Stimulated activated CD8-positive, alpha-beta memory T cell treated with anti-CD3 and anti-CD28 coated beads, Interleukin-4, amount 100 ng/mL, for 24 hours (primary cell): ENCODE data around the gene CDH6.

Experiments used
- DNase-seq: peaks from one replicate; pipeline ENCODE4 v3.0.0-alpha.2; 2020; ENCODE audit warnings: low read depth

The CDH6 gene

DNA sequence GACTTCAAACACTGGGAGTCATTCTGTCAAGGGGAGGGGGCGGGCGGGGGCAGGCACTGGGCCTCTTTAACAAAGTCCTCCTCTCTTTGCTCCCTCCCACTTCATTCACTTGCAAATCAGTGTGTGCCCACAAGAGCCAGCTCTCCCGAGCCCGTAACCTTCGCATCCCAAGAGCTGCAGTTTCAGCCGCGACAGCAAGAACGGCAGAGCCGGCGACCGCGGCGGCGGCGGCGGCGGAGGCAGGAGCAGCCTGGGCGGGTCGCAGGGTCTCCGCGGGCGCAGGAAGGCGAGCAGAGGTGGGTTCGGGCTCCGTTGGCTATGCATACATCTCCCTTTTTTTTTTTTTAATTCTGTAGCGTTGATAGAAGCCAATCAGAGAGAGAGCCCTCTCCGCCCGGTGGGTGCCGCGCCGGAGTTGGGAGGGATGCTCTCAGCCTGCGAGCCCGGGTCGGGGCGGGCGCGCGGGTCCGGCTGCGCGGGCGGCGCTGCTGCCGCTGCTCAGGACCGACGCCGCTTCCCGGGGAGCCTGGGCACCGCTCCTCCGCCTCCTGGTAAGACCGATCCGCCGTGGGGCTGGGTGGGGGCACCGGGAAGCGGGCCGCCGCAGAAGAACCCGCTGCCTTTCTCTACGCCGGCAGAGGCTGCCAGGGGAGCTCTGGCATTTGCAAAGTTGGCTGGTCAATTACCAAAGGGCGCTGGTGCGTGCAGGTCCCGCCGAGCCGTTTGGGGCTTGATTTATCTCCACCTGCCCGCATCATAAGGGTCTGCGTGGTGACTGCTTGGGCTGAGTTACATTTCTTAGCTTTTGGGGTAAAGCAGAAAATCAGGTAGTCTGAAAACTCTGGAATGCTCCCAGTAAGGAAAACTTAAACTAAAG is at the start of gene CDH6:
TSS of gene CDH6 (plus strand) at position 96 of the 877 bp plus-strand sequence. CDS start 73,788 bp downstream, outside the sequence.
- no peak for DNase-seq

DNA sequence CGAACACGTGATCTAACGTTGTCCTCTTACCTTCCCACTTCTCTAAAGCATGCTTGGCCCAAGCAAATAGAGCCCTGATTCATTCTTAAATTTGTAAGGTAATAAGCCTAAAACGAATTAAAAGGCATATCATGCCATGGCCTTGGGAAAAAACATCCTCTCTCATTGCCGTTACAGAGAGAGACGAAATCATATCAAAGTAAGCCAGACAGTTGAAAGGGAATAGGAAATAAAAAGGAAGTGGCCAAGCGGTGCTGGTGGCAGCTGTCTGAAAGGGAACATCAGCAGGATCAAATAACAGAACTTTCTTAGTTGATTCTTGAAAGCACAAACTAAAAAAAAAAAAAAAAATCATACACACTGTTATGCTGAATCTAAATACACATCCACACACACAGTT is 49.1 kb upstream of the CDH6 start:
- no peak for DNase-seq

DNA sequence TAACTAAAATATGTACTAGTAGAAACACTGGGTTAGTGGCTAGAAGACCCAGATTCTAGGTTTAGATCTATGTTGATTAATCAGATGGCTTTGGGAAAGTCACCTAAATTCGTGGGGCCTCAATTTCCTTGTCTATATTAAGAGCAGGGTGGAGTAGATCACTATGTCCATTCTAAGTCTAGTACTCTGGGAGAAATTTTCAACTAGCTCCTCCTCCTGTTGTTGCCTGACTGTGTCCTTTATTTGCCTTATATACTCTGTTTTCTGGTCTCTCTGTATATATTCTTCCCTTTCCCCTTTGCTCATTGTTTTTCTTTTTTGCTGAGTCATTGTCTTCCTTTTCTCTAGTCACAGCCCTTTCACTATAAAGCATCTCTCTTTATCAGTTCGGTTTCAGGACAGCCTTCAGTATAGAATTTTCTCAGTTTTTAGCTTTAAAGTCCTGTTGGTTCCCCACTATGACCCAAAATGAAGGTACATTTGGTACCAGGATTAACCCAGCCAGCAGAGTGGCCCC is 44.5 kb upstream of the CDH6 start:
- no peak for DNase-seq

DNA sequence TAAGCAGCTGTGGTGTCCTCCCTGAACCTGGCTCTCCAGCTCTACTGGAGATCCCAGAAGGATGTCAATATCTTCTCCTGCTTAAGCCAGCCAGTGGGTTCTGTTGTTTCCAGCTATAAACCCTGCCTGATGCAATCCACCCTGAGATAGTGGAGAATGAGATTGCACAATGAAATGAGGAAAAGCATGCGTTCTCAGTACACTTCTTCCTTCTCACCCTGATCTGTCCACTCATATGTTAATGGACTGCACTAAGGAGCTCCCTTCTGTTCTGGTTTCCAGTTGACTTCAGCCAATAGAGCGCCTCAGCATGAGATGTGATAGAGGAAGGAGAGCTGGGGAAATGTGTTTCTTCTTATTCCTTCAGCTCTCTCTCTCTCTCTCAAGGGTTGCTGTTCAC is 40.0 kb upstream of the CDH6 start:
- no peak for DNase-seq

DNA sequence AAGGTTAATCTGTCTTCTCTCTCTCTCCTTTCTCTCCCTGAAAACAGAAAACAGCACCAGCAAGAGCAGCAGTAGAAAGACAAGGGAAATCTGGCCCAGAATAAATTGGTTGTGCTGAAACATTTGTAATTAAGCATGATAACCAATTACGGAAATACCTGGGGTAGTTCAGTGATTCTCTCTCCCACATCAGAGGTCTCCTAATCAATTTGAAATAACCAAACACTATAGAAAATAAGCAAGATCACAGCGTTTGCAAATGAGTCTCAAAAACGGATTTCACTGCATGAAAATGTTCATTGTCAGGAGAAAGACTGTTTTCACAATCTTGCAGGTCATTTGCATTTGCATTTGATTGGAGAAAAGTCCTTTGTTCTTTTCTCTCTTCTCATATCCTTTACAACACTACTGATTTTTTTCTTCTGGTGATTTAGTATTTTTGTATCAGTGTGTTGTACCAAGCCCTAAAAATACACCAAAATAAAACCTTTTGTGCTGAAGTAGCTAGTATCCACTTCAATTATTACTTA is 36.8 kb upstream of the CDH6 start:
- no peak for DNase-seq

DNA sequence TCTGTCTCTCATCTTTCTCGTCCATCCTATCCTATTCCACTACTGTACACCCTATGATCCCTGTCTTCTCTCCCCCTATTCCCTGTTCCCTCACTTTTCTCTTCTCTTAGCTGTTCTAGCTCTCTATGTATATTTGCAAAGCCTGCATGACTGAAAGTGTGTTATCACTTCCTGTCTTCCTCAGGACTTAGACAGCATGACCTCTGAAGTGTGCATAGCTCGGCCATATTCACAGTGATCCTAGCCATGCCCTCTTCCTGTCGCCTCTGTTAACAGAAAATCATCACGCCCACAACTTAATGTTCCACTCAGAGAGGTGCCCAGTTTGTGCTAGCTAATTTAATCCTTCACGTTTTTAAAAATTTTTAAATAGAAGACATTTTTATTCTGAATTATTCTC is 35.8 kb upstream of the CDH6 start:
- no peak for DNase-seq

DNA sequence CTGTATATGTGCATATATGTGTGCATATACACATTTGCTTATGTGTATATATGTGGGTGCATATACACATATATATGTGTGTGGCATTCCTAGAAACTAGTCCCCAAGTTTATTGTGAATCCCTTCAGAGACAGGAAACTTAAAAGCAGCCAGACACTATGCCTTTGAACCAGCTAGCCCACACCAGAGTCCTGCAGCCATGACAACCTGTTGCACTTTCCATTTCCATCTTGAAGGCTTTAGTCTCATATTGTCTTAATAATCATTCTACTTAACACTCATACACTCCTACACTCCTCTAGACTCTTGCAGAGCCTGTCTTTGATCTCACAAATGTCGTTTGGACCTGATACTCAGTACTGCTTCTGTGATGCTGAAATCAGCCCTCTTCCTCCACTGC is 34.8 kb upstream of the CDH6 start:
- DNase-seq = no peak

DNA sequence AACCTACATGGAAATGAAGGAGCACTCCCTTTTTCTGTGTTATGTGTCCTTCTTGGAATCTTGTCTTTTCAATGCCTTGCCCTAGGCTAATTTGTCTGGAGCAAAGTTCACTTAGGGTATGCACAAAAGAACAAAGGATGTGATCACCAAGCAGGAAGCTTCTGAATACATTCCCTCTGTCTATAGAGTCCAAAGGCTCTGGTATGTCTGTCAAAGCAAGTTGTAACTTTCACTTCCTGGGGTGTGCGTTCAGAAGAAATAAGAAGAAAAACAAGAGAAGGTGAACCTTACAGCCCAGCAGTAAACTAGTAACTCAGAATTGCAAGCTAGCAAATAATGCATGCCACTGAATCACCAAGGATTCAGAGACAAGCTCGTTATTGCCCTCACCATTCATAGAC is 31.7 kb upstream of the CDH6 start:
- no peak for DNase-seq

DNA sequence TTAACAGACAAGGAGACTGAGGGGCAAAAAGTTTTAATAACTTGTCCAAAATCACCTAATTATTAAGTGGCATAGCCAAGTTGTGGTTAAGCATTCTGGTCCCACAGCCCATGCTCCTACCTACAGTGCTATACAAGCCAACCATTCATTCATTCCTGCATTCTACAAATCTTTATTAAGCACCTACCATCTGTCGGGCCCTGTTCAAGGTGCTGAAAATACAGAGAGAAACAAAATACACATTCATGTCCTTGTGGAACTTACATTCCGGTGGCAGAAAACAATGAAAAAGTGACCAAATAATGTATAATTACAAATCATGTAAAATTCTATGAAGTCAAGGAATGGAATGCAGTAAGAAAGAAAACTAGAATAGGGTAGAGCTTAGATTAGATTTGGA is 27.8 kb upstream of the CDH6 start:
- no peak for DNase-seq

DNA sequence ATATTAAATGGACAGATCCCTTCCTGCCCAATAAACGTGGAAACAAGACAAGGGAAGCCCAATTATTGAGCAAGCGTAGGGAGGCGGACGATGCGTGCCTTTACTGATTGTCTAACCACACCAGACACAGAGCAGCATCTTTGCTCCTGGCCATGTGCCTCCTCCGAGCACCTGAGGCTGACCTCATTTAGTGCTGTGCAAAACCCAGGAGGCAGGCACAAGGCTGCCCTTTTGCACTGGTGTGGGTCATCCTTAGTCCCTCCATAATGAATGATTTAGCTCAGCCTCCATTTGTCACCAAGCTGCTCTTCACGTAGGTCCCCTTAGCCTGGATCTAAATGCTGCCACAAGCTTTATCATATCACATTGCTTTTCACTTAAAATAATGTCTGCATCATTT is 24.1 kb upstream of the CDH6 start:
- no peak for DNase-seq

DNA sequence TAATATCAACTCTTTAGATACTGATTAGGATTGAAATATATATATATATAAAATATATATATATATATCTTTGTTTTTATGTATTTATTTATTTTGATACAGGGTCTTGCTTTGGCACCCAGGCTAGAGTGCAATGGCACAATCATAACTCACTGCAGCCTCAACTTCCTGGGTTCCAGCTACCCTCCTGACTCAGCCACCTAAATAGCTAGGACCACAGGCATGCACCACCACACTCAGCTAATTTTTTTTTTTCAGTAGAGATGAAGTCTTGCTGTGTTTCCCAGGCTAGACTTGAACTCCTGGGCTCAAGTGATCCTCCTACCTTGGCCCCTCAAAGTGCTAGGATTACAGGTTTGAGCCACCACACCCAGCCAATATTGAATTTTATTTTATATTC is 20.6 kb upstream of the CDH6 start:
- no peak for DNase-seq

DNA sequence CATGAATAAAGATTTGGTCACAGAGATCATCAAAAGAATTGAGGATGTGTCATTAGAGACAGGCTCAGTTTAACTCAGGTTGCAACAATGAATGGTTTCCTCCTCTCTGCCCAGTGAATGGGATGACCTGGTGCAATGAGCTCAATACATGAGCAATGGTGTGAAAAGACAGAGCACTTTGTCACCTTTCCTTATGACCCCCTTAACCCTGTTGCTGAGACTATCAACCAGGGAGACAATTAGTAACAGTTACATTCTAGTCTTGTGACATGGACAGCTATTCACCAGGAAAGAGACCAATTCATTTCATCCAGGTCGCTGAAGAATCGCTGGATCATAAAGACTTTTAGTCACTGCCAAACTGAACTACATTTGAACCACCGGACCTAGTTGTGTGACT is 19.9 kb upstream of the CDH6 start:
- no peak for DNase-seq

DNA sequence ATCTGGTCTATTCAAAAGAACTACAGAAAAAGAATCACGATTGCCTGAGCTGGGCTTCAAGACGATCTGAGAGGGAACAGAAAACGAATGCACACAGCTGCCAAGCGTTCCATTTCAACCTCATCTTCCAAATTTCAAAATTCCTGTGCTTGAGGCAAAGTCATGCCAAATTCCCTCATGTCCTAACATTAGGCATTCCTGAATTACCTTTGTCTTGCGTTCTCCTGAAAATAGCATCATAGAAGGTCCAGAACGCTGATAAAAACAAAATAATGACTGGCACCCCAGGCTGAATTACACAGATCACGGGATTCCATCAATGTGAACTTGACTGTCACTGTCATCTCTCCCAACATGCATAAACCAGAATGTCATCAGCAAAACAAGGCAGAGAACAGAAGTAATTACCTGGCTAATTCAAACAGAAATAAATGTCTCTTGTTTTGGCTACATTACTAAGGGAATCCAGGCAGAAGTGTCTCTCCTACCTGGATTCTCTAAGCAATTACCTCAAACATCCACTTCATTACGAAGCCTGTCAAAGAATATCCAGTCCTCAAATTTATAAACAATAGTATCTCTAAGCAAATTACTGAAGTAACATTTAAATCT is 12.0 kb upstream of the CDH6 start:
- DNase-seq = no peak

DNA sequence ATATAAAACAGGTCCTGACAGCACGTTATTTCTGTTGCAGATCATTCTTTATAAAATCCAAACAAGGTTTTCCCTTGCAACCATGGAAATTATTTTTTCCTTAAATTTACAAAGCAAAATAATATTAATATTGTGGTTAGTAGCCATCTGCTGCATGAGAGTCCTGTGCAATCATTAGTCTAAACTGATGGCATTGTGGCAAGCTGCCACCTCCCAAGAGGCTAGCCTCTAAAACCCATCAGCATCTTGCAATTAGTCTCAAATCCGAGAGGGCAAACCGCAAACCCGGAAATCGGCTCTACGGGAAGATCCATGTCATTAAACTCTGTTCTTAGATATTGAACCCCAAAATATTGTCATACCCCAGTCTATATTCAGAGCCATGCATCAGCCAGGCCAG is 11.3 kb upstream of the CDH6 start:
- DNase-seq = no peak

DNA sequence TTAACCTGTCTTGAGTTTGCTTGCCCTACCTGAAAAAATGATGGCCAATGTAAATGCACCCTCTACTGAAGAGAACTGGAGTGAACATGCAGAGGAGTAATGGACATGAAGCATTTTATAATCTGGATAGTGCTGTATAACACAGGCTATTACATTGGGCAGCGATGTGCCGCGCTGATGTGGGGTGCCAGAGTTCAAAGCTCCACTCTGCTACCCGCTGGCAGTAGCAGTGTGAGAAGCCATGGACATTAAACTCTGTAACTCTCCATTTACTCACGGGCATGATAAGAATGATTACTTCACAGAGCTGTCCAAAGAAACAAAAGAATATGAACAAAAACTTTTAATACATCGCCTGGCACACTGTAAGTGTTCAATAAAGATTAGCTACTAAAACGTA is 7.5 kb upstream of the CDH6 start:
- DNase-seq = no peak

DNA sequence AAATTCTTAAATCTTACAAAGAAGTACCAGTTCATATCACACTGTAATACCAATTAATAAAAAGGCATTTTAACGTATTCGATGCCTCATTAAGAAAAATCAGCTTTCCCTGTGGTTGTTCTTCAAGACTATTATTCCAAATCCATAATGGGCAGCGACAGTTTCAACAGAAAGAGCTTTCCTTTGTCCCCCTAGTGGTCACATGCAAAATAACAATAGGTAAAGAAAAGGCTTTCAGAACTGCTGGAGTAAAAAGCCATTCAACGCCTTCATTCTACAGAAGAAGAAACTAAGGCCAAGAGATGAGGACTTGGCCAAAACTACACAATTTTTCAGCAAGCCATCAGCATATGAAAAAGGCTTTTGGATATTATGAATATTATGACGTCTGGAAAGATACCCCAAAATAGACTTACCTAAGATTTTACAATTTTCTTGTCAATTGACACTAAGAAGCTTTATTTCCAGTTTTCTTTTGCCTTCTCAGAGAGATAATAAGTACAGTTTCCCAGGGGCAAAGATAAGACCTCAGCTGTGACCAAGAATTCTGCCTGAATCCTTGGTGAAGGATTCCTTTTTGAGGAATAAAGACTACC is 6.7 kb upstream of the CDH6 start:
- DNase-seq = no peak

DNA sequence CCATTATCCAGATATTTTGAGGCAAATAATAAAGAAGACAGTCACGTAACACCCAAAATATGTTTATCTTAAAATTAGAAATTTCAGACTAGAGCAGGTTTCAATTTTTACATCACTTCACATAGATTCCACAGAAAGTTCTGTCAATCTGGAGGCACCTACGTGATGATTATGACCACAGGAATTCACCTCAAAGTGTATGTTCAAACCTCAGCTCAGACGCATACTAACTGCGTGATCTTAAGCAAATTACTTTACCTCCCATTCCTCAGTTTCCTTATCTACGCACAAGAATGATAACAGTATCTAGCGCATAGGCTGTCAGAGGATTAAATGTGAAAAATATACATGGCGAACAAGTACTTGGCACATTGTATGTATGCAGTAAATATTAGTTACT is 5.9 kb upstream of the CDH6 start:
- DNase-seq = no peak

DNA sequence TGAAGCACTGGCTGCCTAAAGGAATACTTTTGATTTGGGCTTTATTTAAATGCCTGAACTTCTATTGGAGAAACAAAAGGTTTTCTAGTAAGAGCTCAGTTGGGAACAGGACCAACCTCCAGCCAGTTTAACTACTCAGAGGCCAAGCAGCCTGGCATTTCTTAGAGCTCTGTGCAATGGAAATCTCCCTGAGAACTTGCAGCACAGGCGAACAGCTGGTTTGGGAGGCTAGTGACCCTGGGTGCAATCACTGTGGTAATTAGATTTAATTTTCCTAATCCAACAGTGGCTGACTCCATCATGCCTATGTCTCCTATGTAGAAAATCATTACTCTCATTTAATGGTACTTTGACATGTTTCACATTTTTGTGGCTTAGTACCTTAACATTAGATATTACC is 1.0 kb upstream of the CDH6 start:
- DNase-seq = no peak

DNA sequence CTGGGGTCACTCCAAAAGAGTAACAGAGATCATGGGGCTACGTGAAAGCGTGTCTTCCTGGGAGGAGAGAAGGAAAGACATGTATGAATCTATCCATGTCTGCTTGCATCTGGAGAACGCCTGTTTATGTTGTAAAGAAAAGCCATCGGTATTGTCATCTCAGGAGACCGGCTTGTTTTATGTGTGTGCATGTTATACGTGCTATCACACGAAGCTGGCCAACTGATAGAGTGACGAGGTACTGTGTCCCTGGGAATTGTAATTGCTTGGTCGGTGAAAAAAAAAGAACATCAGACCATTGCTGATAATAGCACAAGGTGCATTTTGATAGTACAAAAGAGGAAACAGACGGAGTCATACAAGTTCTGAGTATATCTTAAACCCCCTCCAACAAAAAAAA is 370 bp upstream of the CDH6 start:
- no peak for DNase-seq

DNA sequence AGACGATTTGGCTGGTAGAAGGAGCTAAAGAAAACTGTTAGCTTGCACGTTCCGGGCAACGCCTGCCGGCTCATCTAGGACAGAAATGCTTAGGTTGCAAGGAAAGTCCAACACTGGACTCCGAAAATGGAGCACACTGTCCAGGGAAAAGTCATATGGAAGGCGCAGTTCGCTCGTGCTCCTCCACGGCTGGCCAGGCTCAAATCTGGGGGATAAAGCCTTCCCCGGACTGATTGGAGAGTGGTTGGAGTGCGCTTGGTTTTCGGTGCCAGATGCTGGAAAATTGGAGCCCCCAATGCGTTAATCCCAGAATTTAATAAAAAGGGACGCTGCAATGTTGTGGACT is 955 bp downstream of the CDH6 start:
- no peak for DNase-seq

DNA sequence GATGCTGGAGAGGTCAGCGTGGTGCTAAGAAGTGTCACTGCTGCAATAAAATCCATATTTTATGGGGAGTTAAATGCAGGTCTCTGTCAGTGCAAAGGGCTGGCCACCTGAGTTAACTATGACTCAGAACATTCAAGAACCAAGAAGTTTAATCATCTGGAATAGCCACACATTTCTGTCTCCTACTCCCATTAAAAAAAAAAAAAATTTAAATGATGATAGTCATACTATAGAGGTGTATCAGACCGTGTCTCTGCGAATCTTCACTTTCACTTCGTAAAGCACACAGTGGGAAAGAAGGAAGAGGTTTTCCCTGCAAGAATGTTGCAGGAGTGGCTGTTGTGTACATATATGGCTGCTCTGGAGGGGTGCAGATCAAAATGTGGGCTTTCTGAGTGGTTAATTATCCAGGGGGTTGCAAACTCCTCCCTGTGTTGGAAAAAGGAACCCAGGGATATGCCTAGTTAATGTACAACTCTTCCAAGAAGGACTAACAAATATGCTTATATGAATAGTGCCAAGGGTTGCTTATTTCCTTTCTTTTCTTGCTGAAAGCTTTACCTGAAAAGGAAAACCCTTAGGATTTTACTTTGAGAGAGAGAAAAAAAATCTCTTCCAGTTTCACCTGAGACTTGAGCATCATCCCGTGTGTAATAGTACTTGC is 1.5 kb downstream of the CDH6 start:
- no peak for DNase-seq

DNA sequence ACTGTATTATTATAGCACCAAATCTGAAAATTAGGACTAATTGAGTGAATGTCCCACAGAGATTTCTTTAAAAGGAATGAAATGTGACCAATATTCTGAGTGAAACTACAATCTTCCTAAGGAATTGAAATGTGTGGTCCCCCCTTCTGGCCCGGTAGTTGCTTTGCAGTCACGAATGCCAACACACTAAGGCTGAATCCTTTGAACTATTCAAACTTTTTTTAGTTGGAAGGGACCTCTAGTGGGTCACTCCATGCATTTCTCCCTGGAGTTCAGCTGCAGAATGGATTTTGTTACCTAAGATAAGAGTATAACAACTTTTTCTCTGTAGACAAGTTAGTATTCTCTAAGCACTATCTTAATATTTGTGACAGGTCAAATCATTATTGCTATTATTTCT is 2.8 kb downstream of the CDH6 start:
- no peak for DNase-seq

DNA sequence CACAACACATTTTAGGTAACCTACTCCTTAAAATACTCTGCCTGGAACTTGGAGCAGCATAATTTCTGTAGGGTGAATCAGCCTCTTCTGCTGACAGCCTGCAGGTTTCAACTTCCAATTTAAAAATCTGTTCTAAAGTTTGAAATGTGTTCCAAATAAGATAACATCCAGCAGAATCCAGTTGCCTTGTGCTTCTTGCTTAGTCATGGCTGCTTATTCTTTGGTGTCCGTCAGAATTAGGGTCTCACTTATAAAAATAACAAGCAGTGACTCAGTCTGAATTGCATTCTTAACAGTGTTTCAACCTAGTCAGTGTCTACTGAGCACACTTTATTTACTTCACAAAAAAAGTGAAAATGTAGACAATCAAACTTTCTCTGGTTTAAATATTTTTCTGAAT is 3.7 kb downstream of the CDH6 start:
- no peak for DNase-seq
